ENCODE results near the gene EGFL7. TPM values are rescaled to one million over a fixed set of nuclear protein-coding genes. Genes with fewer than 3 reads are reported as not detected.
A peak's percentile ranks its signal among the peaks of the same experiment; 100 is the strongest.

The EGFL7 gene
- total and polyA plus RNA-seq, 10 of the 15 experiments (the other 5 are each of a cell fraction or from before 2014, with no cell fraction given): 0.06 to 0.46 (median 0.19) TPM; not detected in 5

GRCh38 chr9:136625101-136626065 lies 37.3 kb upstream of the EGFL7 start:
- H3K4me1 ChIP-seq (ENCODE audit: control insufficient read depth, insufficient read depth, low read length): no peaks in the 10 kb centered on the region; the same call in 1 of the 2 replicates
- TF ChIP-seq GATAD2B (conservative IDR thresholded peaks at IDR 0.05; ENCODE audit: low read depth): peak; percentile 96
- TF ChIP-seq TCF12 (IDR thresholded peaks at IDR 0.05; ENCODE audit: low read depth, low read length): 0 out of 2 replicates have a peak, but pooled peaks have one; percentile 26
- no peak for TF ChIP-seq ATF7 (IDR thresholded peaks at IDR 0.05; ENCODE audit: low read depth)
- no peak for TF ChIP-seq IRF4 (IDR thresholded peaks at IDR 0.05; ENCODE audit: low read depth, low read length)
- peak; percentile 69; the same call in 1 of the 2 replicates for TF ChIP-seq RB1 (IDR thresholded peaks at IDR 0.05; ENCODE audit: borderline replicate concordance)
- no peak for TF ChIP-seq STAT3 (IDR thresholded peaks at IDR 0.05; ENCODE audit: low read depth, low read length)
- peak; percentile 14 for TF ChIP-seq RELA (IDR thresholded peaks at IDR 0.05; ENCODE audit: borderline replicate concordance, partially characterized antibody)
- peak; percentile 54 for TF ChIP-seq RAD21 (IDR thresholded peaks at IDR 0.05; ENCODE audit: insufficient read depth, low read depth, low read length)
- no peak for TF ChIP-seq TCF7 (IDR thresholded peaks at IDR 0.05; ENCODE audit: borderline replicate concordance)
- no peak for TF ChIP-seq SMAD5 (IDR thresholded peaks at IDR 0.05; ENCODE audit: low read depth)
- TF ChIP-seq MEF2B (IDR thresholded peaks at IDR 0.05; ENCODE audit: partially characterized antibody, poor library complexity, severe bottlenecking): peak; percentile 97
- no peak for TF ChIP-seq TAF1 (IDR thresholded peaks at IDR 0.05; ENCODE audit: borderline replicate concordance, low read depth, low read length)
- 0 out of 4 replicates have a peak, but pooled peaks of 1 of the 2 experiments have one; percentile 29 for TF ChIP-seq BHLHE40 (IDR thresholded peaks at IDR 0.05; ENCODE audit: borderline replicate concordance in 1 of 2, low read depth in 2 of 2, low read length in 1 of 2)
- TF ChIP-seq CBX5 (IDR thresholded peaks at IDR 0.05; ENCODE audit: low read depth): no peak
- no peak for TF ChIP-seq EZH2 (IDR thresholded peaks at IDR 0.05; ENCODE audit: borderline replicate concordance, control insufficient read depth, low read depth, low read length)
- TF ChIP-seq SIX5 (IDR thresholded peaks at IDR 0.05; ENCODE audit: low read depth, low read length, severe bottlenecking): no peak
- no peak for TF ChIP-seq ZSCAN29 (IDR thresholded peaks at IDR 0.05)
- TF ChIP-seq IKZF1 (conservative IDR thresholded peaks at IDR 0.05): peak; percentile 40; the same call in 1 of the 2 replicates
- no peak for TF ChIP-seq YY1 (IDR thresholded peaks at IDR 0.05; ENCODE audit: low read depth, low read length)
- no peak for TF ChIP-seq LARP7 (IDR thresholded peaks at IDR 0.05)
- no peak for TF ChIP-seq BACH1 (IDR thresholded peaks at IDR 0.05; ENCODE audit: borderline replicate concordance)
- peak; percentile 47 for TF ChIP-seq NR2F1 (conservative IDR thresholded peaks at IDR 0.05)
- peak; percentile 88 for TF ChIP-seq ZNF24 (IDR thresholded peaks at IDR 0.05)
- TF ChIP-seq CHD1 (IDR thresholded peaks at IDR 0.05; ENCODE audit: low read depth, low read length): no peak
- TF ChIP-seq SMC3 (IDR thresholded peaks at IDR 0.05; ENCODE audit: borderline replicate concordance, low read length): peak; percentile 55; the same call in 1 of the 2 replicates

More at GRCh38 chr9:136625101-136626065, 37.3 kb upstream of the EGFL7 start:
- RAD21 ChIA-PET (ENCODE audit: unreplicated experiment): interaction anchor here (0.6 to 7.7 kb wide), 9 partner anchors 62 to 204 kb away, joined by 3 to 126 read pairs (median 5); partner anchors contain the start of gene NOTCH1
- Histone ChIP-seq H2AFZ (ENCODE audit: control insufficient read depth, low read depth, low read length) (no peak overlapping the region), H3K4me3 (no peak overlapping the region), H3K9ac (ENCODE audit: control insufficient read depth, insufficient read depth, low read length) (no peak overlapping the region), H3K36me3 (ENCODE audit: control insufficient read depth in 2 of 2, insufficient read depth in 2 of 2, low read length in 1 of 2) (no peaks in the 10 kb centered on the region), H4K20me1 (ENCODE audit: control insufficient read depth, insufficient read depth) (no peaks in the 10 kb centered on the region), H3K9me3 (replicated peaks; ENCODE audit: control insufficient read depth, insufficient read depth, low read length) (no peaks in the 10 kb centered on the region), H3K4me2 (ENCODE audit: control insufficient read depth, insufficient read depth) (no peak overlapping the region), H3K27me3 (replicated peaks in 1 of 2; ENCODE audit: control insufficient read depth in 2 of 2, insufficient read depth in 2 of 2, low read length in 1 of 2) (no peaks in the 10 kb centered on the region; a peak in 1 of 4 replicates), H3K27ac (ENCODE audit: control insufficient read depth, insufficient read depth) (no peak overlapping the region), H3K79me2 (ENCODE audit: control insufficient read depth, insufficient read depth, low read length) (no peaks in the 10 kb centered on the region)
- ATAC-seq (no peak; the same call in 1 of the 3 replicates), DNase-seq (ENCODE audit: low read depth, low spot score) (no peak), FAIRE-seq (no peak)
- POLR2A ChIA-PET: interaction anchor here (0.6 to 1.9 kb wide), 4 partner anchors 87 to 147 kb away, joined by 3 to 7 read pairs (median 4); no protein-coding TSS in a partner anchor
- no TSS peak for BruUV-seq (replicated peaks)
- 21% methylated on average over 18 of the region's 19 CpGs for WGBS (ENCODE audit: insufficient coverage, insufficient replicate concordance, low lambda C conversion rate, missing lambda C conversion rate)
- intact Hi-C loops (cut with micrococcal nuclease; ENCODE audit: unreplicated experiment) (no loop called here), in situ Hi-C loops (cut with MboI) (loop anchor here (5.0 kb wide), 1 partner anchor 133 kb away; no protein-coding TSS in a partner anchor)
- CTCF ChIA-PET: interaction anchor here (0.8 to 8.5 kb wide), 11 partner anchors 9 to 138 kb away, joined by 3 to 223 read pairs (median 4); no protein-coding TSS in a partner anchor
- SMC1A ChIA-PET (ENCODE audit: uncharacterized antibody, unreplicated experiment): interaction anchor here (0.7 to 3.8 kb wide), 9 partner anchors 13 to 216 kb away, joined by 3 to 60 read pairs (median 5); no protein-coding TSS in a partner anchor

Measured in GM12878 (cell line).